WI38 (cell line): ENCODE measurements around the gene LMAN2.
"Not testable (repeated sequence)": the region's sequence is repeated elsewhere in the genome, so short reads cannot be mapped to it uniquely, and the experiment has no call there.

Source experiments
- H3K4me3 ChIP-seq: 2 replicates; pipeline ENCODE4 v1.5.1; 2011; ENCODE audit warnings: low read depth, mild to moderate bottlenecking, control low read depth, low read length
- TF ChIP-seq, protein P1 (sequence below): IDR thresholded peaks from 2 replicates; pipeline ENCODE4 v1.5.1; 2012; ENCODE audit warnings: low read depth, mild to moderate bottlenecking, control low read depth, low read length

Gene LMAN2

DNA sequence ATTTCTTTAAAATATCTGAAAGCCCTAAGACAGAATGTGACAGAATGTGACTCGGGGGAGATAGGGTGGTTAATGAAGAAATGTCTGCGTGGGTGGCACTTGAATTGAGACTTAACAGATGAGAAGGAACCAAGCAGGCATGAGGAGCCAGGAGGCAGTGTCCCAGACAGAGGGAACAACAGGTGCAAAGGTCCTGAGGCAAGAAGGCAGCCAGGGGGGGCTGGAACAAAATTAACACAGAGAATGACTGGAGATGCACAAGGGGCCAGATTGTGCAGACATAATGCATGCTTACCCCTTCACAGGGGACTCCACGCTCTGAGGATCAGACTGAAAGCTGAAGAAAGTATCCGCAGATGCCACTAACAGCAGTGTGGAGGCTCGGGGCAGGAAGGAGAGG, 1.7 kb downstream of the LMAN2 start:
- no peak overlapping the region for H3K4me3 ChIP-seq
- TF ChIP-seq, protein P1, sequence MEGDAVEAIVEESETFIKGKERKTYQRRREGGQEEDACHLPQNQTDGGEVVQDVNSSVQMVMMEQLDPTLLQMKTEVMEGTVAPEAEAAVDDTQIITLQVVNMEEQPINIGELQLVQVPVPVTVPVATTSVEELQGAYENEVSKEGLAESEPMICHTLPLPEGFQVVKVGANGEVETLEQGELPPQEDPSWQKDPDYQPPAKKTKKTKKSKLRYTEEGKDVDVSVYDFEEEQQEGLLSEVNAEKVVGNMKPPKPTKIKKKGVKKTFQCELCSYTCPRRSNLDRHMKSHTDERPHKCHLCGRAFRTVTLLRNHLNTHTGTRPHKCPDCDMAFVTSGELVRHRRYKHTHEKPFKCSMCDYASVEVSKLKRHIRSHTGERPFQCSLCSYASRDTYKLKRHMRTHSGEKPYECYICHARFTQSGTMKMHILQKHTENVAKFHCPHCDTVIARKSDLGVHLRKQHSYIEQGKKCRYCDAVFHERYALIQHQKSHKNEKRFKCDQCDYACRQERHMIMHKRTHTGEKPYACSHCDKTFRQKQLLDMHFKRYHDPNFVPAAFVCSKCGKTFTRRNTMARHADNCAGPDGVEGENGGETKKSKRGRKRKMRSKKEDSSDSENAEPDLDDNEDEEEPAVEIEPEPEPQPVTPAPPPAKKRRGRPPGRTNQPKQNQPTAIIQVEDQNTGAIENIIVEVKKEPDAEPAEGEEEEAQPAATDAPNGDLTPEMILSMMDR: no peak

DNA sequence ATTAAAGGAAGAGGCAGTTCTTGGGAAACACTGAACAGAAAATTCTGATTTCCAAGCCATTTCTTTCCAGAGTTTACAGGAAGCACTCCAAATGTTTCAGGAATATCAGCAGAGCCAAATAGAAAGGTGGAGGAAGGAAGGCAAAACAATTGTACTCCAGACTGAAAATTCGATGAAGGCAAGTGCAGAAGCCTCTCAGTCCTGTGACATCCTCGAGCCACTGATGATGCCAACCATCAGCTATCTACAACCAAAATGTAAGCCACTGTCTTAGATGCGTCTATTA, 2.2 kb downstream of the LMAN2 start:
- no peak overlapping the region; the same call in 1 of the 2 replicates for H3K4me3 ChIP-seq
- TF ChIP-seq, protein P1: no peak

DNA sequence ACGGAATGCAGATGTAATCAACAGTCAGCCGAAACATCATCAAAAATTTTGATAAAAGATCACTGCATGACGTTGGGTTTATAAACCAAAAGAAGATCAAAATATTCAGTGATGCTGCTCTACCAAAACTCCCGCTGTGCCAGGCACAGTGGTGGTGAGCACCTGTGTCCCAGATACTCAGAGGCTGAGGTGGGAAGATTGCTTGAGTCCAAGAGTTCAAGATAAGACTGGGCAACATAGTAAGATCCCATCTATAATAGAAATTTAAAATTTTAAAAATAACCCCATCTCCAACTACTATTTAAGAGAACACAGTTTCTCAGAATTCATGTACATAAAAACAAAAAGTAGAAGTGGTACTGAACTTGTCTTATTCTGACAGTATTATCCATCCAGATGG, 3.8 kb downstream of the LMAN2 start:
- H3K4me3 ChIP-seq: no peak overlapping the region
- TF ChIP-seq, protein P1: no peak

DNA sequence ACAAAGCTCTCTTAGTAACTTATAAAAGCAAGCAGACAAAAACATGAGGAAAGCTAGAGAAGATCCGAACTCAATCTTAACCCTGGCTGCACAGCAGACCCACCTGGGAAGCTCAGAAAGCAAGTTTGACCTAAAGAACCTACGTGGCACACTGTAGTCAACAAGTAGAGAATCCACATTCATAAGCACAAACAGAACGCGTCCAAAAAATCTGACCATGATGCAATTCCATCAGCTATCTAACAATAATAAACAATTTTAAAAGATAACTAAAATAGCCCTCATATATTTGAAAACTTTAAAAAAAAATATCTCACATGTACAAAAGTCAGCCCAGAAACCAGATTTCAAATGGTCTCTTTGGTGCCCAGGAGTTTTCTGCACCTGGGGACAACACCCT, 4.6 kb downstream of the LMAN2 start:
- TF ChIP-seq, protein P1: no peak
- H3K4me3 ChIP-seq: no peak overlapping the region

DNA sequence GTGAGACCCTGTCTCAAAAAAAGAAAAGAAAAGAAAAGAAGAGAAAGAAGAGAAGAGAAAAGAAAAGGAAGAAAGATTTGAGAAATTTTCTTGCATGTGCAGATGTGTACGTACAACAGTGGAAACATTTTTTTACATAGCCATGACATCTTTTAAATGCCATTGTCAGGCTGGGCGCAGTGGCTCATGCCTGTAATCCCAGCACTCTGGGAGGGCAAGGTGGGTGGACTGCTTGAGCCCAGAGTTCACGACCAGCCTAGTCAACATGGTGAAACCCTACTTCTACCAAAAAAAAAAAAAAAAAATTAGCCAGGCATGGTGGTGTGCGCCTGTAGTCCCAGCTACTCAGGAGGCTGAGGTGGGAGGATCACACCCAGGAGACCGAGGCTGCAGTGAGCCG, 6.6 kb downstream of the LMAN2 start:
- TF ChIP-seq, protein P1: no peak
- H3K4me3 ChIP-seq: no peak overlapping the region

DNA sequence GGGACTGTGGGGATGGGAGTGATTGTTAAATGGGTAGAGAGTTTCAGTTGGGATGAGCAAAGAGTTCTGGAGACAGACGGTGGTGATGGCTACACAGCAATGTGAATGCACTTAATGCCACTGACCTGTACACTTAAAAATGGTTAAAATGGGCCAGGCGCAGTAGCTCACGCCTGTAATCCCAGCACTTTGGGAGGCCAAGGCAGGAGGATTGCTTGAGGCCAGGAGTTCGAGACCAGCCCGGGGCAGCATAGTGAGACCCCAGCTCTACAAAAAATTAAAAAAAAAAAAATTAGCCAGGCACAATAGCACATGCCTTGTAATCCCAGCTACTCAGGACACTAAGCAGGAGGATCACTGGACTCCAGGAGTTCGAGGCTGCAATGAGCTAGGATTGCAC, 7.7 kb downstream of the LMAN2 start:
- TF ChIP-seq, protein P1: no peak

DNA sequence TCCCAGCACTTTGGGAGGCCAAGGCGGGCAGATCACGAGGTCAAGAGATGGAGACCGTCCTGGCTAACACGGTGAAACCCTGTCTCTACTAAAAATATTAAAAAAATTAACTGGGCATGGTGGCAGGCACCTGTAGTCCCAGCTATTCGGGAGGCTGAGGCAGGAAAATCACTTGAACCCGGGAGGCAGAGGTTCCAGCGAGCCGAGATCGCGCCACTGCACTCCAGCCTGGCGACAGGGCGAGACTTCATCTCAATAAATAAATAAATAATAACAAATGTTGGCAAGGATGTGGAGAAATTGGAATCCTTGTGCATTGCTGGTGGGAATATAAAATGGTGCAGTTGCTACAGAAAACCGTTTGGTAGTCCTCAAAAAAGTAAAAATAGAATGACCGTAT, 8.5 kb downstream of the LMAN2 start:
- H3K4me3 ChIP-seq: not testable (repeated sequence)

More for the DNA sequence above, 7.7 kb downstream of the LMAN2 start:
- no peak overlapping the region for H3K4me3 ChIP-seq

DNA sequence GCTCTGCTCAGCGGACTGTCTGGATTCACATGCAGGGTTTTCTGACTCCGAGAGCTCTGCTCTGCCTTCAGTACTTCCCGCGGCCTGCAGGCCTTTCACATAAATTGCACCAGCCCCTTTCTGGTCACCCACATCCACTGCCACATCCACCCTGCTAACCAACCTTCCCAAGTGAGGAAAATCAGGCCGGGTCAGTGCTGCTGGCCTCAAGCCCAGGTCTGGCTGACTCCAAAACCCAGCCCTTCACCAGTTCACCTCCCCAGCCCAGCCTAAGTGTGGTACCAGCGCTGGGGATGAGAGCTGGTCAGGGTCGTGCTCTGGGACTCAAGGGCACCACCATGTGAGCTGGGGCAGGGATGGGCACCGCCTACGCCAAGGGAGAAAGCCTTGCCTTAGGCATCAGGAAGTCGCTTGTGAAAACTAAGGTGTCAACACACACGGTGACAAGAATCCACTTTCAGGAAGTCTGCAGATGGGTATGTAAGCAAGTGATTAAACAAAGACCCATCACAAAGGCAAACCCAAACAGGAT, 12.3 kb downstream of the LMAN2 start:
- TF ChIP-seq, protein P1: no peak
- no peak overlapping the region for H3K4me3 ChIP-seq
